ENCODE measurements around the gene LHX3.

DNA sequence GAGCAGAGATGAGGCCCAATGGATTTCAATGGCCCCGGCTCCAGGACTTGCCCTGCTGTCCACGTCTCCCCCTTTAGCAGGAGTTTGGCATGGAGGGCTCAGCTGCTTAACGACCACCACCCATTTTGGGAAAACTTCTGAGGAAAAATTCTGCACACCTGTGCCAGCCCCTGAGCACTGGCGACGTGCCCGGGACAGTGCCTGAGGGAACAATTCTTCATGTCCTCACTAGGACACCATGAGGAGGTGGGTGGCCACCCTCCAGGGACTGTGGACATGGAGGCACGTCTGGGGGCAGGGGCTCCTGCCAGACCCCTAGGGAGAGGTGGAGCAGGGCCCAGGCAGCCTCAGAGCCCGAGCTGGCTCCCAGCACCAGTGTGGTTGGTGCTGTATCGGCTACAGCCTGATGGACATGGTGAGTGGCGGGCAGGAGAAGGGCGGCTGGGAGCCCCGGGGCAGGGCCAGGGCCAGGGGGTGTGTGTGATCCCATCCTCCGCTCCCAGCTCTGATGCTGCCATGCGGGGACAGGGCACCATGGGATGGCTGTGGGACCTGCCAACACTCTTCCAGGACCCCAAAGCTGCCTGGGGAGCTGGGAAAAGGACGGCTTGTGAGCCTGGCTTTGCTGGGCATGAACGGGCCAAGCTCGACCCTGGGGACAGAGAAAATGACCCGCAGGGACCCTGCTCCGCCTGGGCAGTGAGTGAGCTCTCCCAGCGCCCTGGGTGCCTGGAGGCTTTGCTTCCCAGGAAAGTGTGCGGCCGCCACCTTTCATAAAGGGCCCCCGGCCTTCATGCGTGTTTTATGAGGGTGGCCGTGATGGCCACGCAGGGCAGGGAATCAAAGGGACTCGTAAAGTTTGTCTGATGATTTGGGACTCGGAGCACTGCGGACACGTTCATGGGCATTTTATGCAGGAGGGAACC, 44.3 kb upstream of the LHX3 start:
- TF ChIP-seq CREB1 (IDR thresholded peaks at IDR 0.05): no peak
- no peak for TF ChIP-seq POLR2AphosphoS5 (IDR thresholded peaks at IDR 0.05; ENCODE audit: low read depth, low read length)
- no peak for TF ChIP-seq SIN3A (conservative IDR thresholded peaks at IDR 0.05 in 1 of 2, IDR thresholded peaks at IDR 0.05 in 1 of 2; ENCODE audit: low read depth in 1 of 2, low read length in 2 of 2)
- TF ChIP-seq, protein P1, sequence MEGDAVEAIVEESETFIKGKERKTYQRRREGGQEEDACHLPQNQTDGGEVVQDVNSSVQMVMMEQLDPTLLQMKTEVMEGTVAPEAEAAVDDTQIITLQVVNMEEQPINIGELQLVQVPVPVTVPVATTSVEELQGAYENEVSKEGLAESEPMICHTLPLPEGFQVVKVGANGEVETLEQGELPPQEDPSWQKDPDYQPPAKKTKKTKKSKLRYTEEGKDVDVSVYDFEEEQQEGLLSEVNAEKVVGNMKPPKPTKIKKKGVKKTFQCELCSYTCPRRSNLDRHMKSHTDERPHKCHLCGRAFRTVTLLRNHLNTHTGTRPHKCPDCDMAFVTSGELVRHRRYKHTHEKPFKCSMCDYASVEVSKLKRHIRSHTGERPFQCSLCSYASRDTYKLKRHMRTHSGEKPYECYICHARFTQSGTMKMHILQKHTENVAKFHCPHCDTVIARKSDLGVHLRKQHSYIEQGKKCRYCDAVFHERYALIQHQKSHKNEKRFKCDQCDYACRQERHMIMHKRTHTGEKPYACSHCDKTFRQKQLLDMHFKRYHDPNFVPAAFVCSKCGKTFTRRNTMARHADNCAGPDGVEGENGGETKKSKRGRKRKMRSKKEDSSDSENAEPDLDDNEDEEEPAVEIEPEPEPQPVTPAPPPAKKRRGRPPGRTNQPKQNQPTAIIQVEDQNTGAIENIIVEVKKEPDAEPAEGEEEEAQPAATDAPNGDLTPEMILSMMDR (IDR thresholded peaks at IDR 0.05; ENCODE audit: control extremely low read depth in 1 of 3, insufficient read depth in 1 of 3, low read depth in 1 of 3, low read length in 3 of 3): no peak
- no peak for TF ChIP-seq EZH2 (IDR thresholded peaks at IDR 0.05; ENCODE audit: low read depth, low read length, severe bottlenecking)
- TF ChIP-seq SP2 (IDR thresholded peaks at IDR 0.05; ENCODE audit: low read length): no peak
- TF ChIP-seq TCF12 (IDR thresholded peaks at IDR 0.05; ENCODE audit: low read depth, low read length): no peak
- TF ChIP-seq RAD21 (IDR thresholded peaks at IDR 0.05 in 1 of 2, conservative IDR thresholded peaks at IDR 0.05 in 1 of 2; ENCODE audit: low read depth in 2 of 2, low read length in 2 of 2): no peak
- TF ChIP-seq HDAC2 (IDR thresholded peaks at IDR 0.05; ENCODE audit: borderline replicate concordance in 1 of 2, low read depth in 2 of 2, low read length in 2 of 2): no peak
- no peak for TF ChIP-seq CEBPB (IDR thresholded peaks at IDR 0.05; ENCODE audit: low read depth, low read length)
- TF ChIP-seq GABPA (IDR thresholded peaks at IDR 0.05; ENCODE audit: borderline replicate concordance, insufficient read depth, low read length): no peak
- no peak for TF ChIP-seq POLR2A (IDR thresholded peaks at IDR 0.05; ENCODE audit: control extremely low read depth in 1 of 2, low read depth in 2 of 2, low read length in 2 of 2)
- TF ChIP-seq TAF7 (optimal IDR thresholded peaks at IDR 0.05; ENCODE audit: borderline replicate concordance, low read depth, low read length): no peak

All from H1 (cell line).